GM12864 (cell line): ENCODE data around the gene RPP40.
"Not testable (repeated sequence)": the region's sequence is repeated elsewhere in the genome, so short reads cannot be mapped to it uniquely, and the experiment has no call there.

Experiments
- DNase-seq: peaks from one replicate; pipeline ENCODE4 v3.0.0-alpha.2; 2011; ENCODE audit warnings: low read depth
- H3K4me3 ChIP-seq: 2 replicates; pipeline ENCODE4 v1.5.1; 2011; ENCODE audit warnings: mild to moderate bottlenecking, low read depth, low read length, control low read depth
- TF ChIP-seq, protein P1 (sequence below): IDR thresholded peaks from 2 replicates; pipeline ENCODE4 v1.5.1; 2011; ENCODE audit warnings: low read depth, mild to moderate bottlenecking, moderate library complexity, low read length, control low read depth, inconsistent platforms; ENCODE audit errors: missing control alignments

Gene RPP40

DNA sequence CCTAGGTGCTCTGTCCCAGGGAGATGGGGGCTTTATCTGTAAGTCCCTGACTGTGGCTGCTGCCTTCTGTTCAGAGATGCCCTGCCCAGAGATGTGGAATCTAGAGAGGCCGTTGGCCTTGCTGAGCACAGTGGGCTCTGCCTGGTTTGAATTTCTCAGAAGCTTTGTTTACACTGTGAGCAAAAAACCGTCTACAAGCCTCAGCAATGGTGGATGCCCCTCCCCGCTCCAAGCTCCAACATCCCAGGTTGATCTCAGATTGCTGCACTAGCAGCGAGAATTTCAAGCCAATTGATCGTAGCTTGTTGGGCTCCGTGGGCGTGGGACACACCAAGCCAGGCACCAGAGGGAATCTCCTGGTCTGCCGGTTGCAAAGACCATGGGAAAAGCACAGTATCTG, 16.3 kb upstream of the RPP40 start:
- DNase-seq = no peak
- TF ChIP-seq, protein P1, sequence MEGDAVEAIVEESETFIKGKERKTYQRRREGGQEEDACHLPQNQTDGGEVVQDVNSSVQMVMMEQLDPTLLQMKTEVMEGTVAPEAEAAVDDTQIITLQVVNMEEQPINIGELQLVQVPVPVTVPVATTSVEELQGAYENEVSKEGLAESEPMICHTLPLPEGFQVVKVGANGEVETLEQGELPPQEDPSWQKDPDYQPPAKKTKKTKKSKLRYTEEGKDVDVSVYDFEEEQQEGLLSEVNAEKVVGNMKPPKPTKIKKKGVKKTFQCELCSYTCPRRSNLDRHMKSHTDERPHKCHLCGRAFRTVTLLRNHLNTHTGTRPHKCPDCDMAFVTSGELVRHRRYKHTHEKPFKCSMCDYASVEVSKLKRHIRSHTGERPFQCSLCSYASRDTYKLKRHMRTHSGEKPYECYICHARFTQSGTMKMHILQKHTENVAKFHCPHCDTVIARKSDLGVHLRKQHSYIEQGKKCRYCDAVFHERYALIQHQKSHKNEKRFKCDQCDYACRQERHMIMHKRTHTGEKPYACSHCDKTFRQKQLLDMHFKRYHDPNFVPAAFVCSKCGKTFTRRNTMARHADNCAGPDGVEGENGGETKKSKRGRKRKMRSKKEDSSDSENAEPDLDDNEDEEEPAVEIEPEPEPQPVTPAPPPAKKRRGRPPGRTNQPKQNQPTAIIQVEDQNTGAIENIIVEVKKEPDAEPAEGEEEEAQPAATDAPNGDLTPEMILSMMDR = no peak
- H3K4me3 ChIP-seq = no peak overlapping the region

- no peak for DNase-seq
- no peak overlapping the region for H3K4me3 ChIP-seq
- TF ChIP-seq, protein P1 = no peak
Observed at GRCh38 chr6:5014072-5014561, 10.3 kb upstream of the RPP40 start.

DNA sequence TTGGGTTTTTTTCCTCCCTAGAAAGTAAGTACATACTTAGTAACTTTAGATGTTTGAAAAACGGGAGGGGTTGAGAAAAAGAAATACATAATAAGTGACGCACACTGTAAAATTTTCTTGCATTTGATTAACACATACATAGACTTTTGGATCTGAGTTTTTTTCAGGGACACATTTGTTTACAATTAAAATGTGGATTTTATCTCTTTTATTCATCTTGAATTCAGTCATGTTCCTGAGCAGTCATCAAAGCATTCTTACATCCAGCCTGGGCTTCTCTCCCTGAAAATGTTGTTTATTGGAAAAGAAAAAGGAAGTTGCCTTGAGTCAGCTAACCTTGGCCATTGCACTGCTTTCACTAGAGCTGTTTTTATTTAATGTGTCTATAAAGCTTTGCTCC, 8.7 kb upstream of the RPP40 start:
- H3K4me3 ChIP-seq = no peak overlapping the region
- TF ChIP-seq, protein P1 = no peak
- DNase-seq = no peak

- no peak for DNase-seq
- H3K4me3 ChIP-seq = no peak overlapping the region
- TF ChIP-seq, protein P1 = no peak
Observed at GRCh38 chr6:5011346-5011745, 7.5 kb upstream of the RPP40 start.

GRCh38 chr6:5007531-5007930, 3.7 kb upstream of the RPP40 start:
- DNase-seq = no peak
- TF ChIP-seq, protein P1 = no peak
- H3K4me3 ChIP-seq = no peak overlapping the region

DNA sequence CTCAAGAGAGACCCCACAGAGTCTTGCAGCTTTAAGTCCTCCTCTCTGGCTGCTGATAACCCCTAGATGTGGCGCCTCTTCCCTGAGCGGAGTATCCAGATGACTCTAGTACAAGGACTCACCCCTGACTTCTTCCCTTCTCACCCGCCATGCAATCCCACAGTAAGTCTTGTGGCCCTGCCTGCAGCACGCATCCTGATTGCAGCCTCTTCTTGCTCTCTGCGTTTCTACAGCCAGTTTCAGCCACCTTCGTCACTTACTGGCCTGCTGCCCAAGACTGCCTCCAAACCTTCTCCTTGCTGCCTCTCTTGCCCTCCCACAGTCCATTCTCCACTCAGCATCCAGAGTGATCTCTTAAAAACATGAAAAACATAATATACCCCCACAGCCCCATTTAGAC, 2.4 kb upstream of the RPP40 start:
- no peak overlapping the region for H3K4me3 ChIP-seq
- no peak for DNase-seq
- TF ChIP-seq, protein P1 = no peak

DNA sequence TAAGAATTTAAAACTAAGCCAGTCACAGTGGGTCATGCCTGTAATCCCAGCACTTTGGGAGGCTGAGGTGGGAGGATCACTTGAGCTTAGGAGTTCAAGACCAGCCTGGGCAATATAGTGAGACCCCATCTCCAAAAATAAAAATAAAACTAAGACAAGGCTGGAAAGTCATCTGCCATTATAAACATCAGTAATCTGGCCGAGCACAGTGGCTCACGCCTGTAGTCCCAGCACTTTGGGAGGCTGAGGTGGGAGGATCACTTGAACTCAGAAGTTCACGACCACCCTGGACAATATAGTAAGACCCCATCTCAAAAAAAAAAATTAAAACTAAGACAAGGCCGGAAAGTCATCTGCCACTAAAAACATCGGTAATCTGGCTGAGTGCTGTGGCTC, 1.2 kb upstream of the RPP40 start:
- DNase-seq, H3K4me3 ChIP-seq: not testable (repeated sequence)
